Testis (tissue), 2 donors: ENCODE data around the gene NALCN.

Experiments used
- CTCF ChIP-seq, 3 experiments: fragments of 450-650 bp in 2 of 3; fragments of 200-600 bp in 1 of 3; sonication (generic) in 1 of 3; IDR thresholded peaks; one replicate each; pipeline ENCODE4 v1.5.1; 2016 to 2019; ENCODE audit warnings: antibody characterized with exemption in 3 of 3, mild to moderate bottlenecking in 2 of 3, moderate library complexity in 1 of 3
- POLR2A ChIP-seq: fragments of 450-650 bp; IDR thresholded peaks from one replicate; pipeline ENCODE4 v1.6.1; 2017; ENCODE audit warnings: antibody characterized with exemption, mild to moderate bottlenecking, moderate library complexity

DNA sequence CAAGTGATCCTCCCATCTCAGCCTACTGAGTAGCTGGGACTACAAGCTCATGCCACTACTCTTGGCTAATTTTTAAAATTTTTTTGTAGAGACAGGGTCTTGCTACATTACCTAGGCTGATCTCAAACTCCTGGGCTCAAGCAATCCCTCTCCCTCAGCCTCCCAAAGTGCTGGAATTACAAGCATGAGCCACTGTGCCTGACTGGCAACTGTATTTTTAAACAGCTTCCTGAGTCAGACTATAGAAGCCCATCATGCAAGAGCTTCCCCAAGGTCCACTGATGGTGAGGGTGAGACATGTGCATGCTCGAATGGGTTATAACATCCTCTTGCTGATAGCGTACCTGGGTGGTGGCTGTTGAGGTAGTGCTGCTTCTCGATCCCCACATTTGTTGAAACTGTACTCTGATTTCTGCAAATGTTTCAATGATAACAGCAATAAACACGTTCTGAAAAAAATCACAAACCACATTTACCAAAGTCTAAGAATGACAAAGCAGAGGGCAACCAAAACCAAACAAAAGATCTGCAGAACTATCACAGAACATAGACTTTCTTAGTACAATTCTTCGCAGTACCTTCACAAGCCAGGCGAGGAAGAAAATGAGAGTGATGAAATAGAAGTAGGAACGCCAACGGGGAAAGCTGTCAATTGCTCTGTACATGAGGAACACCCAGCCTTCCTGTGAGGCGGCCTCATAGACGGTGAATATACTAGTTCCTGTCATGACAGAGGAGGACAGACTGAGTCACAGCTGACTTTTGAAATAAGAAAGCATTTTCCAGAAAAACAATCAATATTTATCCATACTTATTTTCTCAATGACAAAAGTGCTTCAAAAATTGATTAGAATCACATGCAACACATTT, 124.4 kb downstream of the NALCN start:
- TF ChIP-seq CTCF (IDR thresholded peaks at IDR 0.05) (no peak), POLR2A (no peak)
